ENCODE measurements around the gene POP4.

- TF ChIP-seq CTCF (IDR thresholded peaks at IDR 0.05) = no peak
- no peak for TF ChIP-seq POLR2A (IDR thresholded peaks at IDR 0.05)
Observed at GRCh38 chr19:29636553-29637360, 30.7 kb downstream of the POP4 start.

All from uterus (tissue), 2 donors.